K562 (cell line): Measurements from ENCODE around the gene HOMEZ. TPM values are rescaled to one million over a fixed set of nuclear protein-coding genes. Genes with fewer than 3 reads are reported as not detected.
A peak's percentile ranks its signal among the peaks of the same experiment; 100 is the strongest.

Experiments used
- ATAC-seq: fragments of 200-7000 bp; cut with Tn5 transposase; 3 replicates; pipeline ENCODE4 v1.9.1; 2020; ENCODE audit warnings: moderate library complexity
- BruUV-seq: library from RNA; stranded (reverse); fragments of 400-500 nt; replicated peaks from 2 replicates; lab custom pipeline; 2021; lab: Mats Ljungman, UMichigan
- CTCF ChIA-PET: fragments of 300-600 bp; formaldehyde crosslinking; extraction: SDS; loops from one replicate; lab custom pipeline; 2021; ENCODE audit warnings: low intra/inter-chr PET ratio; lab: Yijun Ruan, JAX
- POLR2A ChIA-PET: fragments of 300-600, 350-650 bp; sonication (Branson Sonifier 250); formaldehyde crosslinking; extraction: SDS; loops from one replicate; lab custom pipeline; 2021; ENCODE audit warnings: antibody characterized with exemption, inconsistent platforms; lab: Yijun Ruan, JAX
- DNase-seq, 4 experiments: peaks; one replicate each; pipeline versions ENCODE4 v3.0.0 to v3.0.0-alpha.2; 2011 to 2018; ENCODE audit warnings: low spot score in 3 of 4, mixed read lengths in 3 of 4; ENCODE audit errors: extremely low read depth in 1 of 4
- FAIRE-seq: peaks from 2 replicates; lab custom pipeline; 2011; peaks lifted over from hg19 to GRCh38; lab: Jason Lieb, UNC
- H2AFZ ChIP-seq: 2 replicates; pipeline ENCODE4 v1.6.0; 2011; ENCODE audit warnings: low read depth, low read length, control low read depth, inconsistent platforms
- H3K27ac ChIP-seq: fragments of 200-600 bp; 3 replicates; pipeline ENCODE4 v1.8.0; 2011; ENCODE audit warnings: low read depth, mild to moderate bottlenecking, control low read depth, inconsistent platforms, low read length, moderate library complexity, mixed read lengths; ENCODE audit errors: extremely low read depth
- H3K27me3 ChIP-seq, 2 experiments: fragments of 300-600 bp in 1 of 2; 2 replicates in 1 of 2; 3 replicates in 1 of 2; pipeline versions ENCODE4 v1.6.0 to v1.8.0; 2011; ENCODE audit warnings: inconsistent platforms in 2 of 2, low read length in 2 of 2, mild to moderate bottlenecking in 1 of 2, mixed read lengths in 1 of 2, moderate library complexity in 1 of 2; ENCODE audit not compliant: control insufficient read depth in 2 of 2, insufficient read depth in 2 of 2
- H3K36me3 ChIP-seq: fragments of 300-600 bp; 3 replicates; pipeline ENCODE4 v1.8.0; 2011; ENCODE audit warnings: mild to moderate bottlenecking, low read length, inconsistent platforms; ENCODE audit not compliant: control insufficient read depth, insufficient read depth
- H3K4me1 ChIP-seq, 2 experiments: fragments of 200-600 bp in 1 of 2; replicated peaks in 1 of 2; 2 replicates in 1 of 2; 3 replicates in 1 of 2; pipeline versions ENCODE4 v1.5.1 to v1.8.0; 2011; ENCODE audit warnings: inconsistent platforms in 2 of 2, low read length in 2 of 2, mild to moderate bottlenecking in 1 of 2, mixed read lengths in 1 of 2, moderate library complexity in 1 of 2; ENCODE audit not compliant: control insufficient read depth in 2 of 2, insufficient read depth in 2 of 2
- H3K4me2 ChIP-seq: 2 replicates; pipeline ENCODE4 v1.6.1; 2011; ENCODE audit warnings: low read length, control low read depth, inconsistent platforms, mixed read lengths; ENCODE audit not compliant: insufficient read depth
- H3K4me3 ChIP-seq: fragments of 200-600 bp; sonication (generic), shearing (Covaris generic); 2 replicates; pipeline ENCODE4 v1.5.1; 2016; ENCODE audit warnings: control low read depth, inconsistent platforms
- H3K79me2 ChIP-seq: fragments of 200-600 bp; 3 replicates; pipeline ENCODE4 v1.8.0; 2011; ENCODE audit warnings: low read length, inconsistent platforms; ENCODE audit not compliant: control insufficient read depth, insufficient read depth
- H3K9ac ChIP-seq, 2 experiments: 2 replicates each; pipeline versions ENCODE4 v1.6.0 to v1.6.1; 2011; ENCODE audit warnings: low read depth in 2 of 2, low read length in 2 of 2, control low read depth in 1 of 2, inconsistent platforms in 1 of 2, mild to moderate bottlenecking in 1 of 2, mixed read lengths in 1 of 2; ENCODE audit not compliant: insufficient read depth in 1 of 2
- H3K9me1 ChIP-seq: one replicate; pipeline ENCODE4 v1.6.0; 2011; ENCODE audit warnings: inconsistent platforms, mild to moderate bottlenecking, low read length, moderate library complexity; ENCODE audit not compliant: control insufficient read depth, insufficient read depth
- H3K9me3 ChIP-seq: replicated peaks from 2 replicates; pipeline ENCODE4 v1.5.1; 2011; ENCODE audit warnings: low read depth, low read length, inconsistent platforms; ENCODE audit not compliant: control insufficient read depth, insufficient read depth
- H4K20me1 ChIP-seq: replicated peaks from 2 replicates; pipeline ENCODE4 v1.6.1; 2011; ENCODE audit warnings: low read length, inconsistent platforms, mixed read lengths; ENCODE audit not compliant: control insufficient read depth, insufficient read depth
- CBX3 ChIP-seq, 2 experiments: IDR thresholded peaks; 1 replicate in 1 of 2; 2 replicates in 1 of 2; pipeline ENCODE4 v1.6.1; 2012; ENCODE audit warnings: inconsistent platforms in 2 of 2, low read length in 2 of 2, borderline replicate concordance in 1 of 2, control low read depth in 1 of 2
- HNRNPLL ChIP-seq: fragments of 200-400 bp; formaldehyde crosslinking; IDR thresholded peaks from 2 replicates; pipeline ENCODE4 v1.6.1; 2017; ENCODE audit warnings: low read length, low read depth, mild to moderate bottlenecking; ENCODE audit not compliant: poor library complexity, severe bottlenecking
- SMARCC2 ChIP-seq: fragments of 450-650 bp; IDR thresholded peaks from 2 replicates; pipeline ENCODE4 v1.6.1; 2017; ENCODE audit warnings: antibody characterized with exemption, moderate library complexity, mild to moderate bottlenecking, low read depth
- TEAD4 ChIP-seq, 2 experiments: sonication (generic) in 1 of 2; formaldehyde crosslinking in 1 of 2; IDR thresholded peaks; 2 replicates each; pipeline versions ENCODE4 v1.6.1 to v1.8.0; 2012 to 2022; ENCODE audit warnings: borderline replicate concordance in 1 of 2, inconsistent platforms in 1 of 2, low read length in 1 of 2, mild to moderate bottlenecking in 1 of 2, missing genetic modification reagents in 1 of 2
- ZNF717 ChIP-seq: fragments of 250-450 bp; sonication (Bioruptor Pico); IDR thresholded peaks from 2 replicates; pipeline ENCODE4 v1.5.0; 2021
- WGBS: fragments of 100-300 bp; shearing (Covaris generic); methylation state at CpG from one replicate; pipeline ENCODE4 v1.1.6; 2016; ENCODE audit warnings: low coverage, mixed read lengths; ENCODE audit not compliant: insufficient coverage; ENCODE audit errors: missing lambda C conversion rate; 5-methylcytosine and 5-hydroxymethylcytosine counted together
- in situ Hi-C: fragments of 300-500 bp; cut with MboI; formaldehyde crosslinking; loops from 4 replicates; pipeline ENCODE4 v1.15.0; 2018; ENCODE audit warnings: inconsistent platforms, mixed read lengths
- intact Hi-C: fragments of 100-400 bp; cut with micrococcal nuclease; formaldehyde crosslinking; loops from 2 replicates; pipeline ENCODE4 v1.14.2; 2022
- polyA plus RNA-seq, 8 experiments: library from polyadenylated mRNA; depleted of rRNA in 4 of 8; stranded (reverse) in 5 of 8; unstranded in 3 of 8; fragments of >200 nt; fragmentation: Nextera tagmentation in 2 of 8; fragmentation: Illumina TruSeq in 1 of 8; extraction: Ambion mirVana in 2 of 8; extraction: Trizol in 1 of 8; gene quantifications; 2 replicates each; pipeline versions ENCODE4 v1.2.1 to v1.2.3, GENCODE V29; 2011 to 2014; ENCODE audit warnings: inconsistent platforms in 1 of 8, missing spikeins in 1 of 8
- total RNA-seq, 7 experiments: library from RNA; depleted of rRNA in 6 of 7; stranded (reverse); fragments of >200 nt in 6 of 7; fragmentation: Illumina TruSeq in 2 of 7; extraction: Trizol in 2 of 7; gene quantifications; 2 replicates each; pipeline versions ENCODE4 v1.2.1 to v1.2.3, GENCODE V29; 2011 to 2021; ENCODE audit warnings: low replicate concordance in 1 of 7
- TF ChIP-seq, protein P1 (sequence below): IDR thresholded peaks from 2 replicates; pipeline ENCODE4 v1.6.1; 2016; ENCODE audit warnings: missing genetic modification characterization, missing compliant biosample characterization

The HOMEZ gene
- total and polyA plus RNA-seq, 9 of the 15 experiments (the other 6 are each of a cell fraction or from before 2014, with no cell fraction given) = 3.0 to 30.2 (median 16.9) TPM

GRCh38 chr14:23307146-23307530 is 21.2 kb upstream of the HOMEZ start:
- Histone ChIP-seq H3K36me3 (peaks cover 46% of the 10 kb centered on the region), H3K4me3 (peak overlapping the region; percentile 94), H3K9me3 (no peaks in the 10 kb centered on the region), H3K9me1 (peaks cover 4% of the 10 kb centered on the region), H2AFZ (peak overlapping the region; percentile 84), H3K79me2 (peaks cover 45% of the 10 kb centered on the region), H3K4me2 (peak overlapping the region; percentile 98), H3K9ac (peak overlapping the region; percentile 92 to 95), H3K27me3 (no peaks in the 10 kb centered on the region), H3K27ac (peak overlapping the region; percentile 90), H4K20me1 (no peaks in the 10 kb centered on the region), H3K4me1 (peaks cover 21 to 36% of the 10 kb centered on the region in 2 experiments; a peak in 4 of 5 replicates)
- POLR2A ChIA-PET = interaction anchor here (0.7 to 3.7 kb wide), 6 partner anchors 8 to 325 kb away, joined by 3 to 17 read pairs (median 4); partner anchors contain the start of genes AJUBA and PABPN1
- CTCF ChIA-PET = no interaction called here
- DNase-seq (no peak), FAIRE-seq (no peak), ATAC-seq (peak; percentile 2)
- BruUV-seq = no TSS peak
- TF ChIP-seq ZNF717 (CRISPR knock-in tag) (no peak), TEAD4 (IDR thresholded peaks at IDR 0.05; ENCODE audit: low read length) (no peak), TEAD4 (CRISPR knock-in tag; IDR thresholded peaks at IDR 0.05; ENCODE audit: borderline replicate concordance) (0 out of 2 replicates have a peak, but pooled peaks have one; percentile 56), CBX3 (IDR thresholded peaks at IDR 0.05; ENCODE audit: borderline replicate concordance in 1 of 2, low read length in 2 of 2) (no peak), SMARCC2 (0 out of 2 replicates have a peak, but pooled peaks have one; percentile 4), HNRNPLL (peak; percentile 4)
- TF ChIP-seq, protein P1, sequence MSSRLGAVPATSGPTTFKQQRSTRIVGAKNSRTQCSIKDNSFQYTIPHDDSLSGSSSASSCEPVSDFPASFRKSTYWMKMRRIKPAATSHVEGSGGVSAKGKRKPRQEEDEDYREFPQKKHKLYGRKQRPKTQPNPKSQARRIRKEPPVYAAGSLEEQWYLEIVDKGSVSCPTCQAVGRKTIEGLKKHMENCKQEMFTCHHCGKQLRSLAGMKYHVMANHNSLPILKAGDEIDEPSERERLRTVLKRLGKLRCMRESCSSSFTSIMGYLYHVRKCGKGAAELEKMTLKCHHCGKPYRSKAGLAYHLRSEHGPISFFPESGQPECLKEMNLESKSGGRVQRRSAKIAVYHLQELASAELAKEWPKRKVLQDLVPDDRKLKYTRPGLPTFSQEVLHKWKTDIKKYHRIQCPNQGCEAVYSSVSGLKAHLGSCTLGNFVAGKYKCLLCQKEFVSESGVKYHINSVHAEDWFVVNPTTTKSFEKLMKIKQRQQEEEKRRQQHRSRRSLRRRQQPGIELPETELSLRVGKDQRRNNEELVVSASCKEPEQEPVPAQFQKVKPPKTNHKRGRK = 0 out of 2 replicates have a peak, but pooled peaks have one; percentile 23
- 0% methylated on average over 5 of the region's 5 CpGs for WGBS
- intact Hi-C loops (loop anchor here (2.0 kb wide), 1 partner anchor 14 kb away; the partner anchor contains the start of gene PABPN1), in situ Hi-C loops (no loop called here)
